Caco-2 (cell line): Measurements from ENCODE around the gene FRMD4B. TPM values are rescaled to one million over a fixed set of nuclear protein-coding genes. Genes with fewer than 3 reads are reported as not detected.

Experiments
- BruUV-seq: library from RNA; stranded (reverse); fragments of 400-500 nt; replicated peaks from 2 replicates; lab custom pipeline; 2021; lab: Mats Ljungman, UMichigan
- CTCF ChIA-PET: fragments of 300-600 bp; sonication (Branson Sonifier 250); formaldehyde crosslinking; loops from one replicate; lab custom pipeline; 2022; ENCODE audit warnings: antibody characterized with exemption; lab: Charles Lee
- POLR2A ChIA-PET: fragments of 300-600 bp; sonication (Branson Sonifier 250); formaldehyde crosslinking; loops from one replicate; lab custom pipeline; 2022; ENCODE audit warnings: antibody characterized with exemption; lab: Charles Lee
- DNase-seq, 2 experiments: peaks; one replicate each; pipeline versions ENCODE4 v3.0.0 to v3.0.0-alpha.2; 2020 to 2022
- H3K27me3 ChIP-seq: replicated peaks from 2 replicates; pipeline ENCODE4 v1.6.0; 2011; ENCODE audit warnings: low read length; ENCODE audit not compliant: control insufficient read depth, insufficient read depth
- H3K36me3 ChIP-seq: 2 replicates; pipeline ENCODE4 v1.5.1; 2011; ENCODE audit warnings: low read length; ENCODE audit not compliant: control insufficient read depth, insufficient read depth
- H3K4me1 ChIP-seq: fragments of 250-450 bp; sonication (Bioruptor Pico); 2 replicates; pipeline ENCODE4 v1.5.1; 2020; ENCODE audit warnings: mild to moderate bottlenecking
- H3K4me3 ChIP-seq: 2 replicates; pipeline ENCODE4 v1.5.1; 2011; ENCODE audit warnings: low read depth, mild to moderate bottlenecking, control low read depth, low read length
- H3K9me3 ChIP-seq: fragments of 250-450 bp; sonication (Bioruptor Pico); 2 replicates; pipeline ENCODE4 v1.5.1; 2020; ENCODE audit warnings: mild to moderate bottlenecking, moderate library complexity
- H3K27ac Mint-ChIP-seq: one replicate; pipeline ENCODE4 v1.8.0; 2022; ENCODE audit warnings: mixed read lengths; ENCODE audit not compliant: unreplicated experiment
- H3K27me3 Mint-ChIP-seq: one replicate; pipeline ENCODE4 v1.8.0; 2022; ENCODE audit warnings: mixed read lengths; ENCODE audit not compliant: insufficient read depth, unreplicated experiment
- H3K36me3 Mint-ChIP-seq: one replicate; pipeline ENCODE4 v1.8.0; 2022; ENCODE audit warnings: mild to moderate bottlenecking, mixed read lengths; ENCODE audit not compliant: insufficient read depth, unreplicated experiment
- H3K4me1 Mint-ChIP-seq: one replicate; pipeline ENCODE4 v1.8.0; 2022; ENCODE audit warnings: low read depth, mixed read lengths; ENCODE audit not compliant: unreplicated experiment
- H3K4me3 Mint-ChIP-seq: one replicate; pipeline ENCODE4 v1.8.0; 2022; ENCODE audit warnings: mild to moderate bottlenecking, moderate library complexity, mixed read lengths; ENCODE audit not compliant: unreplicated experiment
- H3K9me3 Mint-ChIP-seq: one replicate; pipeline ENCODE4 v1.8.0; 2022; ENCODE audit warnings: mixed read lengths; ENCODE audit not compliant: unreplicated experiment
- CTCF ChIP-seq, 2 experiments: fragments of 200-600 bp in 1 of 2; IDR thresholded peaks; 1 replicate in 1 of 2; 2 replicates in 1 of 2; pipeline versions ENCODE4 v1.5.1 to v1.8.0; 2011 to 2022; ENCODE audit warnings: antibody characterized with exemption in 1 of 2, control low read depth in 1 of 2, inconsistent platforms in 1 of 2, low read depth in 1 of 2, low read length in 1 of 2, mild to moderate bottlenecking in 1 of 2, moderate library complexity in 1 of 2; ENCODE audit not compliant: insufficient read depth in 1 of 2, severe bottlenecking in 1 of 2, unreplicated experiment in 1 of 2
- intact Hi-C: fragments of 100-400 bp; cut with micrococcal nuclease; formaldehyde crosslinking; loops from one replicate; pipeline ENCODE4 v1.10.0; 2022; ENCODE audit not compliant: unreplicated experiment
- total RNA-seq: library from RNA; stranded (reverse); gene quantifications from 2 replicates; pipeline ENCODE4 v1.2.3, GENCODE V29; 2022

The FRMD4B gene
- total RNA-seq, 1 experiment from 2014 or later = 47.5 TPM

- no peaks in the 10 kb centered on the region for H3K9me3 Mint-ChIP-seq
- no peak overlapping the region for H3K4me3 Mint-ChIP-seq
- ChIA-PET CTCF (no interaction called here), POLR2A (no interaction called here)
- Histone ChIP-seq H3K27me3 (no peaks in the 10 kb centered on the region), H3K9me3 (no peaks in the 10 kb centered on the region), H3K36me3 (peaks cover 5% of the 10 kb centered on the region), H3K4me1 (peaks cover 11% of the 10 kb centered on the region), H3K4me3 (no peak overlapping the region)
- peaks cover 5% of the 10 kb centered on the region for H3K4me1 Mint-ChIP-seq
- BruUV-seq = no TSS peak
- no peak for TF ChIP-seq CTCF (IDR thresholded peaks at IDR 0.05; ENCODE audit: insufficient read depth in 1 of 2, low read depth in 1 of 2, low read length in 1 of 2, severe bottlenecking in 1 of 2, unreplicated experiment in 1 of 2)
- no peaks in the 10 kb centered on the region for H3K27me3 Mint-ChIP-seq
- intact Hi-C loops = no loop called here
- DNase-seq = no peak
- peaks cover 95% of the 10 kb centered on the region for H3K36me3 Mint-ChIP-seq
- no peak overlapping the region for H3K27ac Mint-ChIP-seq
These were observed 210.8 kb downstream of the FRMD4B start for GRCh38 chr3:69174871-69175737.

- CTCF ChIA-PET = no interaction called here
- peaks cover 5% of the 10 kb centered on the region for H3K36me3 ChIP-seq
These were observed 211.4 kb downstream of the FRMD4B start for GRCh38 chr3:69174445-69174844.

GRCh38 chr3:69172058-69172457 is 213.8 kb downstream of the FRMD4B start:
- intact Hi-C loops = no loop called here
- H3K36me3 Mint-ChIP-seq = peaks cover 83% of the 10 kb centered on the region
- H3K4me1 Mint-ChIP-seq = peaks cover 5% of the 10 kb centered on the region
- DNase-seq = no peak
- H3K36me3 ChIP-seq = no peaks in the 10 kb centered on the region
- no peaks in the 10 kb centered on the region for H3K9me3 ChIP-seq
- H3K4me1 ChIP-seq = no peaks in the 10 kb centered on the region; the same call in 1 of the 2 replicates
- H3K4me3 ChIP-seq = no peak overlapping the region
- CTCF ChIA-PET = no interaction called here
- H3K27ac Mint-ChIP-seq = no peak overlapping the region
- no peak for TF ChIP-seq CTCF (IDR thresholded peaks at IDR 0.05; ENCODE audit: insufficient read depth in 1 of 2, low read depth in 1 of 2, low read length in 1 of 2, severe bottlenecking in 1 of 2, unreplicated experiment in 1 of 2)
- H3K9me3 Mint-ChIP-seq = no peaks in the 10 kb centered on the region
- POLR2A ChIA-PET = no interaction called here
- no TSS peak for BruUV-seq
- no peak overlapping the region for H3K4me3 Mint-ChIP-seq
- H3K27me3 Mint-ChIP-seq = no peaks in the 10 kb centered on the region
- H3K27me3 ChIP-seq = no peaks in the 10 kb centered on the region

More at GRCh38 chr3:69174445-69174844, 211.4 kb downstream of the FRMD4B start:
- Mint-ChIP-seq H3K27ac (no peak overlapping the region), H3K4me1 (peaks cover 5% of the 10 kb centered on the region), H3K36me3 (peaks cover 95% of the 10 kb centered on the region), H3K9me3 (no peaks in the 10 kb centered on the region), H3K27me3 (no peaks in the 10 kb centered on the region), H3K4me3 (no peak overlapping the region)
- Histone ChIP-seq H3K4me1 (peaks cover 6% of the 10 kb centered on the region), H3K9me3 (no peaks in the 10 kb centered on the region), H3K4me3 (no peak overlapping the region), H3K27me3 (no peaks in the 10 kb centered on the region)
- POLR2A ChIA-PET = no interaction called here
- intact Hi-C loops = no loop called here
- DNase-seq = no peak
- no TSS peak for BruUV-seq
- TF ChIP-seq CTCF (IDR thresholded peaks at IDR 0.05; ENCODE audit: insufficient read depth in 1 of 2, low read depth in 1 of 2, low read length in 1 of 2, severe bottlenecking in 1 of 2, unreplicated experiment in 1 of 2) = no peak
